Stimulated activated CD4-positive, alpha-beta T cell treated with anti-CD3 and anti-CD28 coated beads, TNF-alpha, amount 100 ng/mL, for 24 hours (primary cell): ENCODE measurements around the gene ZXDC.

Experiments
- DNase-seq, 3 experiments: peaks; one replicate each; pipeline ENCODE4 v3.0.0-alpha.2; 2020; ENCODE audit warnings: low read depth in 3 of 3

Gene ZXDC

DNA sequence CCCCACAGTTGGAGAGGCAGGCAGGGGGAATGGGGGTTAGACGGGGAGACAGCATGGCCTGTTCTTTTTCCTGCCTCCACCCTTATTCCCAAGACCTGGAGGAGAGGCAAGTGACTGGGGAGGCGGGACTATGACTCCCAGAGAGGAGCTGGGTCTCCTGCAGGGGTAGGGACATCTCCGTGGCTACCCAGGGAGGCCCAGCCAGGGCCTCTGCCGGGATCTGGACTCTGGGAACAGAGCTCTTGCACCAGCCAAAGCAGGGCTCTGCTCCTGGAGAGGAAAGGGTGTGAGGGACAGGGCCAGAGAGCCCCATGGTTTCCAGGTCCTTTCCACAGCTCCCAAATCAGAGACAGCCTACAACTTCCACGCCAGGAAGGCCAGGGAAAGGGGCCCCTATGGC lies 58.2 kb downstream of the ZXDC start:
- no peak for DNase-seq

GRCh38 chr3:126416943-126417342 lies 58.7 kb downstream of the ZXDC start:
- DNase-seq = no peak

- no peak for DNase-seq
These were observed 59.8 kb downstream of the ZXDC start for GRCh38 chr3:126415661-126416591.

DNA sequence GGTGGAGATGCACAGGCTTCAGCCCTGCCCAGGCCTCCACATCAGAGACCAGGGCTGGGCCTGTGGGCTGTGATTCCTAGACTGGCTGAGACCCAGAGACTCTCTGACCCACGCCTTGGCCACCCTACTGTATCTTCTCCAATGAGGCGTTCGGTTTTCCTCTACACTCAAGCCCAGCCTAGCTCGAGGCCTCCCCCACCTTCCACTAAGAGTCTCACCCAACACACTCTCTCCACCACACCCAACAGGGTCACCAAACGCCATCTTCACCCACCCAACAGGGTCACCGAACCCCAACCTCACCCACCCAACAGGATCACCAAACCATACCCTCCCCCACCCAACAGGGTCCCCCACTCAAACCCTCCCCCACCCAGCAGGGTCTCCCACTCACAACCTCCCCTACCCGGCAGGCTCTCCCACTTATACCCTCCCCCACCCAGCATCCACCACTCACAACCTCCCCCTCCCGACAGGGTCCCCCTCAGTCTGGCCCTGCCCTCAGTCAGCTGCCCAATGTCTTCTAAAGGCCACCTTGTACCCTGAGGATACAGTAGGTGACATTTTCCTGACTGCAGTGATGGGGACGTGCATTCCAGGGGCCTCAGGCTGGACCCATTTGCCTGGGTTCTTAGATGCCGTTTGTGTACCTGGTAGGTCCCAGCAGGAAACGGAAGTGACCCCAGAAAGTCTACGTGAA lies 60.6 kb downstream of the ZXDC start:
- DNase-seq = no peak

DNA sequence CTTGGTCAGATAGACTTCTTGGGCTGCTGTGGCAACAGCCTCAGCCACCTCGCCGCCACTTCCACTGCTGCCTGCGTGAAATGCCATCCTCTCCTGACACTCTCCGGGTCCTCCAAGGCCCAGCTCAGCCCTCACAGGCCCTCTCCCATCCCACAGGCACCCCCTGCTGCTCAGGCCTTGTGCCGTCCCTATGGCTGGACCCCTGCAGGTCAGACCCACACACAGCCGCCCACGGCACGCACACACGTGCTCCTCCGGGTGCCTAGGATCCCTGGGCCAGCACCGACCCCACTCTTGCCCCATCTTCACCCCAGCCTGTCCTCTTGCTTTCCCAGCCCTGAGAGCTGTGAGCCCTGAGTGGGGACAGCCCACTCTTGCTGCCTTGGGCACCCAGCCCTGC lies 61.3 kb downstream of the ZXDC start:
- DNase-seq = no peak

DNA sequence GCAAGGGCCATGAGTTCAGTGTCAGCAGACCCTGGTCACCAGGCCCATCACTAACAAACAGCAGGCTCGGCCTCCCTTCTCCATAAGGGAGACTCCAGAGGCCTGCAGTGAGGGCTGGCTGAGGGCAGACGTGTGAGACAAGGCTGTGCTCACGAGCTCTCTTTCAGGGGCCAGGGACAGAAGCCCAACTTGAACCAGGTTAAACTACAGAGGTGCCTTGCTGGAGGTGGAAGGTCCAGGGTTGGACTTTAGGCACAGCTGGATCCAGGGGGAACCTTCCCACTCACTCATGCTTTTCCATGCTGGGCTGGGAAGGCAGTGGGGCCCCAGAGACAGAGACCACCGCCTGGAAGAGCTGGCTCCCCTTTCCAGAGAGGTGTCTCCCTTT lies 62.0 kb downstream of the ZXDC start:
- DNase-seq = no peak

DNA sequence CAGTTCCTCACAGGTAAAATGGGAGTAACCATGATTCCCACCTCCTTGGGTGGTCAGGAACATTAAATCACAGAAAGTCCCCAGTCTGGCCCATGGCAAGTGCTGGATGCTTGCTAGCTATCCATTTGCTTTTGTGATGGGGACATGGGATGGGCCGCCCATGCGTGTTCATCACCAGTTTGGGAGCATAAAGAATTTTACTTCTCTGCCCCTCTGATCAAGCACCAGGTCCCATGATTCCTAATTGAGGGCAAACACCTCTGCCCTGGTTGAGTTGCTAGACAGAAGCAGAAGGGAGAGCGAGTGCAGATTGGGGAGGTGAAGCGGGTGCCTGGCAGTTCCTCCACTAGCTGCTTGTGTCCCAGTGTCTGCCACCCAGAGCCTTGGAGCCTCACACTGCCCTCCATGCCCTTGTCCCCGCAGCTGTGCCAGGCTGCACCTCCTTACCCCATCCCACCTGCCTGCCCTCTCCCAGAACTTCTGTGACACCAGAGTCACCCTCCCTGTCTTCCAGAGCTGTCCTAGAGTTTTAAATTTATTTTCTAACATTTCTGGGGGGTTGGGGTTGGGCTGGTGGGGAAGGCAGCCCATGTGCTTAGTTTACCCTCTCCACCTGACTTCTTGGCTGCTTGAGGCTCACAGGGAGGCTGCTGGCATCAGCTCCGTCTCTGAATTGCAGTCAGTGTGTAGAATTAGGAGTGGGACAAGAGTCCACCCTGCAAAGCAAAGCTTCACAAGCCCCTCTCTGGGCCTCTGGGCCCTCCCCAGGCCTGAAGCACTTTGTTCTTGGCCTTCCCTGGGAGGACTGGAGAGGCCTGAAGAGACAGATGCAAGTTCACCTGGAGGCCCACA lies 62.6 kb downstream of the ZXDC start:
- no peak for DNase-seq

- DNase-seq = no peak
These were observed 67.6 kb downstream of the ZXDC start for GRCh38 chr3:126408099-126408498.

GRCh38 chr3:126407412-126408044 lies 68.2 kb downstream of the ZXDC start:
- no peak for DNase-seq

GRCh38 chr3:126406389-126407296 lies 69.0 kb downstream of the ZXDC start:
- DNase-seq = no peak

- DNase-seq = no peak
These were observed 72.9 kb downstream of the ZXDC start for GRCh38 chr3:126402666-126403302.

DNA sequence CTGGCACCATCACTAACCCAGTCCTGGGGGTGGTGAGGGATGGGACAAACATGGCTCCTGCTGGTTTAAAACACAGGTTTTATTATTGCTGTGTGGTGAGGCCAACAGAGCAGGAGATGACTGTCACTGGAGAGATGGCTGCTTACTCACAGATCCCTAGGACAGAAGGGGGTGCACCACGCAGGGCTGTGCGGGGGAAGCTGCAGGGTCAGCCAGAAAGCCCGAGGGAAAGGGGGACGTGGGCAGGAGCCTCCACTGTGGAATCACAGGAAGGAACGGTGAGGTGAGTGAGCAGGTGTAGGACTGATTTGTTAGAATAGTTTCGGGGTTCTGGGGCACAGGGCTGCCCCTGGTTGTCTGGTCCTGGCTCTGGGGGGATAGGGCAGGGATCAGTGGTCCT lies 73.5 kb downstream of the ZXDC start:
- DNase-seq = no peak

- DNase-seq = no peak
These were observed 74.0 kb downstream of the ZXDC start for GRCh38 chr3:126401611-126402160.

- no peak for DNase-seq
These were observed 75.9 kb downstream of the ZXDC start for GRCh38 chr3:126399756-126400155.

- no peak for DNase-seq
These were observed 76.3 kb downstream of the ZXDC start for GRCh38 chr3:126399351-126399735.

DNA sequence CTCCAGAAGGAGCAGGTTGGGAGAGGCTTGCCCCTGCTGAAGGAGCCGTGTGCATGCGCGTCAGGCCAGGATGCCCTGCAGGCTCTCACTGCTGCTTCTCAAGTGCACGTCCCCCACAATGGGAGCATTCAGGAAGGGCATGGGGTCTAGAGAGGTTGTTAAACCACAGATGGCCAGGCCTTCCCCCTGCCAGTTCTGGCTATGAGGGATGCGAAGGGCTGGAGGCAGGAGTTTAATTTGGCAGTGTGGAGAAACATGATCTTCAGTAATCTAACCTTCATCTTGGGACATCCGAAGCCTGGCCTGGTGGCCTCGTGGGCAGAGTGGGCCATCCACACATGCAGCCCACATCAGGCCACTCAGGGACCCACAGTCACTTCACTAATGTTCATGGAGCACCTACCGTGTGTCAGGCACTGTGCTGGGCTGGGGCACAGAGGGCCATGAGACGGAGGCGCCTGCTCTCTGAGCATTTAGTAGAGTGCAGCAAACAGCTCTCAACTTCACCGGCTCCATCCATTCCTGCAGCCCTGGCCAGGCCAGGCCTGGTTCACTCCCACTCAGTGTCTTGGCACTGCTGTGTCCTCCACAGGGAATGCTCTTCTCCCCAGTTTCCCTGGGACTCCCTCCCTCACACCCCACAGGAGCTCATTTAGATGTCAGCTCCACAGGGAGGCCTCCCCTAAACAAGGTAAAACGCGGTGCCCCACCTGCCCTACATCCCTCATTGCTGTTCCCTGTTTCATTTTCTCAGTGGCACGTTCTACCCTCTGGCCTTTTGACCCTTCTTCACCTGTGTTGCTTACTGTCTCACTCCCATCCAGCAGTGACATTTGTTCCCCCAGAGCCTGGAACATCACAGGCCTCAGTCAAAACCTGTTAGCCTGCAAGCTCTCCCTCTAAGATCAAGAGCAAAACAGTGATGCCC lies 77.0 kb downstream of the ZXDC start:
- DNase-seq = no peak

- DNase-seq = no peak
These were observed 77.9 kb downstream of the ZXDC start for GRCh38 chr3:126397610-126398422.

GRCh38 chr3:126396536-126396935 lies 79.2 kb downstream of the ZXDC start:
- no peak for DNase-seq
